HepG2 (cell line): ENCODE measurements around the gene FAHD1. TPM values are rescaled to one million over a fixed set of nuclear protein-coding genes. Genes with fewer than 3 reads are reported as not detected.

ENCODE experiments used
- AHR ChIP-seq: IDR thresholded peaks from 2 replicates; pipeline ENCODE4 v1.6.1; 2018; ENCODE audit warnings: missing genetic modification reagents, missing compliant biosample characterization
- BATF2 ChIP-seq: sonication (generic); formaldehyde crosslinking; IDR thresholded peaks from 2 replicates; pipeline ENCODE4 v1.8.0; 2022; ENCODE audit warnings: mild to moderate bottlenecking, missing genetic modification reagents, moderate library complexity
- CERS6 ChIP-seq: sonication (generic); formaldehyde crosslinking; IDR thresholded peaks from 2 replicates; pipeline ENCODE4 v1.5.0; 2020; ENCODE audit warnings: missing genetic modification reagents
- E2F1 ChIP-seq: sonication (generic); formaldehyde crosslinking; IDR thresholded peaks from 2 replicates; pipeline ENCODE4 v1.5.0; 2020; ENCODE audit warnings: missing genetic modification reagents
- ETS1 ChIP-seq: sonication (generic); formaldehyde crosslinking; IDR thresholded peaks from 2 replicates; pipeline ENCODE4 v1.4.0; 2020; ENCODE audit warnings: missing genetic modification reagents
- FOXK2 ChIP-seq: fragments of 450-650 bp; IDR thresholded peaks from 2 replicates; pipeline ENCODE4 v1.6.1; 2016
- GATAD1 ChIP-seq: IDR thresholded peaks from 2 replicates; pipeline ENCODE4 v1.6.1; 2016; ENCODE audit warnings: missing genetic modification reagents, missing compliant biosample characterization
- GPN1 ChIP-seq: sonication (generic); formaldehyde crosslinking; IDR thresholded peaks from 2 replicates; pipeline ENCODE4 v1.5.1; 2020; ENCODE audit warnings: missing genetic modification reagents, borderline replicate concordance
- IRF9 ChIP-seq: sonication (generic); formaldehyde crosslinking; IDR thresholded peaks from 2 replicates; pipeline ENCODE4 v1.8.0; 2022; ENCODE audit warnings: missing genetic modification reagents, mild to moderate bottlenecking, borderline replicate concordance
- JUNB ChIP-seq: sonication (generic); formaldehyde crosslinking; IDR thresholded peaks from 2 replicates; pipeline ENCODE4 v1.8.0; 2022; ENCODE audit warnings: missing genetic modification reagents, mild to moderate bottlenecking, borderline replicate concordance
- MTF1 ChIP-seq: sonication (generic); formaldehyde crosslinking; IDR thresholded peaks from 2 replicates; pipeline ENCODE4 v1.5.0; 2020; ENCODE audit warnings: missing genetic modification reagents
- NR0B2 ChIP-seq: sonication (generic); formaldehyde crosslinking; IDR thresholded peaks from 2 replicates; pipeline ENCODE4 v1.4.0; 2020; ENCODE audit warnings: mild to moderate bottlenecking, missing genetic modification reagents
- NR3C1 ChIP-seq: sonication (generic); formaldehyde crosslinking; IDR thresholded peaks from 2 replicates; pipeline ENCODE4 v1.4.0; 2020; ENCODE audit warnings: missing genetic modification reagents
- ZBTB49 ChIP-seq: sonication (generic); formaldehyde crosslinking; IDR thresholded peaks from 2 replicates; pipeline ENCODE4 v1.4.0; 2020; ENCODE audit warnings: missing genetic modification reagents, borderline replicate concordance
- ZNF101 ChIP-seq: sonication (generic); formaldehyde crosslinking; IDR thresholded peaks from 2 replicates; pipeline ENCODE4 v1.4.0; 2020; ENCODE audit warnings: mild to moderate bottlenecking, low read depth, missing genetic modification reagents, borderline replicate concordance
- ZNF253 ChIP-seq: sonication (generic); formaldehyde crosslinking; IDR thresholded peaks from 2 replicates; pipeline ENCODE4 v1.8.0; 2022; ENCODE audit warnings: mild to moderate bottlenecking, missing genetic modification reagents, borderline replicate concordance
- ZNF607 ChIP-seq: sonication (generic); formaldehyde crosslinking; IDR thresholded peaks from 2 replicates; pipeline ENCODE4 v1.5.1; 2020; ENCODE audit warnings: missing genetic modification reagents, mild to moderate bottlenecking, borderline replicate concordance
- ZNF770 ChIP-seq: sonication (generic); formaldehyde crosslinking; IDR thresholded peaks from 2 replicates; pipeline ENCODE4 v1.5.0; 2020; ENCODE audit warnings: mild to moderate bottlenecking, missing genetic modification reagents
- ZNF83 ChIP-seq: sonication (generic); formaldehyde crosslinking; IDR thresholded peaks from 2 replicates; pipeline ENCODE4 v1.4.0; 2020; ENCODE audit warnings: missing genetic modification reagents, mild to moderate bottlenecking, borderline replicate concordance
- polyA plus RNA-seq, 8 experiments: library from polyadenylated mRNA; depleted of rRNA in 3 of 8; stranded (reverse) in 7 of 8; unstranded in 1 of 8; fragments of >200 nt; fragmentation: Illumina TruSeq in 4 of 8; extraction: Trizol in 4 of 8; gene quantifications; 2 replicates each; pipeline versions ENCODE4 v1.2.1 to v1.2.3, GENCODE V29; 2011 to 2016; ENCODE audit warnings: low read depth in 4 of 8, missing spikeins in 1 of 8, mixed read lengths in 1 of 8; ENCODE audit not compliant: insufficient read depth in 1 of 8
- total RNA-seq, 5 experiments: library from RNA; depleted of rRNA; stranded (reverse); fragments of >200 nt; fragmentation: Illumina TruSeq; extraction: Trizol; gene quantifications; 2 replicates each; pipeline ENCODE4 v1.2.3, GENCODE V29; 2016; ENCODE audit warnings: low read depth in 1 of 5

The FAHD1 gene
- total and polyA plus RNA-seq, 2 of the 13 experiments (the other 11 are each of a cell fraction or from before 2014, with no cell fraction given) = 39.0 to 45.3 TPM

GRCh38 chr16:1794221-1794871 is 32.7 kb upstream of the FAHD1 start (continued):
- no peak for TF ChIP-seq ZBTB49 (CRISPR knock-in tag)
- no peak for TF ChIP-seq GATAD1 (CRISPR knock-in tag)
- TF ChIP-seq IRF9 (CRISPR knock-in tag) = peak; percentile 89; the same call in 1 of the 2 replicates
- no peak for TF ChIP-seq JUNB (CRISPR knock-in tag)
- no peak for TF ChIP-seq AHR (CRISPR knock-in tag)
- no peak for TF ChIP-seq ZNF101 (CRISPR knock-in tag)
- TF ChIP-seq FOXK2 = no peak
- TF ChIP-seq CERS6 (CRISPR knock-in tag) = no peak
- TF ChIP-seq ZNF607 (CRISPR knock-in tag) = no peak
- TF ChIP-seq ZNF83 (CRISPR knock-in tag) = no peak
- TF ChIP-seq ZNF770 (CRISPR knock-in tag) = peak; percentile 47
- no peak for TF ChIP-seq ETS1 (CRISPR knock-in tag)
- no peak for TF ChIP-seq NR3C1 (CRISPR knock-in tag)
- no peak for TF ChIP-seq ZNF253 (CRISPR knock-in tag)
- no peak for TF ChIP-seq BATF2
- TF ChIP-seq GPN1 (CRISPR knock-in tag) = no peak
- TF ChIP-seq NR0B2 (CRISPR knock-in tag) = peak; percentile 50; the same call in 1 of the 2 replicates
- no peak for TF ChIP-seq E2F1
- no peak for TF ChIP-seq MTF1 (CRISPR knock-in tag)
